ENCODE measurements around the gene IGSF23. TPM values are rescaled to one million over a fixed set of nuclear protein-coding genes. Genes with fewer than 3 reads are reported as not detected.

Gene IGSF23
- total RNA-seq, 4 donors from 2014 or later = not detected

- in situ Hi-C loops (cut with MboI; ENCODE audit: low pct_ligation_motif_present in 1 of 4, low pct_unique_long_range_greater_than_20kb in 1 of 4, low sequenced_read_pairs in 3 of 4) = no loop called here
Measured at GRCh38 chr19:44684892-44685863, 71.8 kb downstream of the IGSF23 start.

GRCh38 chr19:44685877-44686276 lies 72.5 kb downstream of the IGSF23 start:
- no peak overlapping the region for H3K27ac ChIP-seq
- H3K27me3 ChIP-seq = no peaks in the 10 kb centered on the region
- H3K4me3 ChIP-seq = no peak overlapping the region
- no peaks in the 10 kb centered on the region for H3K9me3 ChIP-seq
- TF ChIP-seq CTCF (IDR thresholded peaks at IDR 0.05) (no peak), POLR2A (IDR thresholded peaks at IDR 0.05) (no peak), POLR2AphosphoS5 (IDR thresholded peaks at IDR 0.05) (no peak), EP300 (IDR thresholded peaks at IDR 0.05; ENCODE audit: low read depth) (no peak)
- in situ Hi-C loops (cut with MboI; ENCODE audit: low pct_ligation_motif_present in 1 of 4, low pct_unique_long_range_greater_than_20kb in 1 of 4, low sequenced_read_pairs in 3 of 4) = no loop called here
- no peak for DNase-seq
- intact Hi-C loops (cut with DNase I; ENCODE audit: low total_unique reads) = no loop called here
- 66 to 72% methylated on average over 4 of the region's 4 CpGs for WGBS, 2 donors (ENCODE audit: low coverage in 1 of 2)
- peaks cover 0 to 29% (median 16%) of the 10 kb centered on the region in 4 donors for H3K4me1 ChIP-seq
- H3K36me3 ChIP-seq = no peaks in the 10 kb centered on the region

More at GRCh38 chr19:44684892-44685863, 71.8 kb downstream of the IGSF23 start:
- H3K4me1 ChIP-seq = peaks cover 0 to 34% (median 18%) of the 10 kb centered on the region in 4 donors
- H3K27ac ChIP-seq = peak overlapping the region in 1 of 4 donors; percentile 34
- peak in 2 of 3 donors; percentile 7 to 36 for TF ChIP-seq POLR2AphosphoS5 (IDR thresholded peaks at IDR 0.05)
- no peak for TF ChIP-seq EP300 (IDR thresholded peaks at IDR 0.05; ENCODE audit: low read depth)
- no peak for TF ChIP-seq POLR2A (IDR thresholded peaks at IDR 0.05)
- no peaks in the 10 kb centered on the region for H3K27me3 ChIP-seq
- H3K4me3 ChIP-seq = no peak overlapping the region
- 50 to 54% methylated on average over 22 to 25 of the region's 25 CpGs for WGBS, 2 donors (ENCODE audit: low coverage in 1 of 2)
- H3K36me3 ChIP-seq = no peaks in the 10 kb centered on the region
- peak; percentile 41 for DNase-seq
- H3K9me3 ChIP-seq = no peaks in the 10 kb centered on the region
- intact Hi-C loops (cut with DNase I; ENCODE audit: low total_unique reads) = no loop called here

Small RNA genes within 50 kb of the gene (small RNA-seq; reads per million reads assigned to genes)
- gene AC243964.1 = 0 reads per million in 4 donors

Other genes starting within 250 kb of the IGSF23 start
- gene ZNF285, start 212.0 kb upstream of the IGSF23 start, total RNA-seq = 1 to 10 TPM in 1 of 4 donors, under 1 TPM in 2, not detected in 1; 0.68 to 9.6 (median 0.95) TPM
- gene ZNF229, start 165.1 kb upstream of the IGSF23 start, total RNA-seq = 1 to 10 TPM in 2 of 4 donors, under 1 TPM in 2; 0.64 to 7.1 (median 1.1) TPM
- gene ZNF180, start 113.0 kb upstream of the IGSF23 start, total RNA-seq = 10 to 100 TPM in 1 of 4 donors, 1 to 10 TPM in 3; 6.4 to 59.7 (median 8.4) TPM
- gene CEACAM20, start 83.9 kb upstream of the IGSF23 start, total RNA-seq = under 1 TPM in 2 of 4 donors, not detected in 2; 0.48 to 0.68 TPM
- gene PVR, start 30.3 kb downstream of the IGSF23 start, total RNA-seq = 10 to 100 TPM; 26.2 to 49.0 (median 33.3) TPM
- gene CEACAM19, start 57.9 kb downstream of the IGSF23 start, total RNA-seq = 10 to 100 TPM in 2 of 4 donors, 1 to 10 TPM in 2; 3.8 to 19.1 (median 9.9) TPM
- not detected for gene CEACAM16, start 85.6 kb downstream of the IGSF23 start, total RNA-seq
- 100 to 1,000 TPM in 1 of 4 donors, 10 to 100 TPM in 3; 43.8 to 181 (median 69.5) TPM for gene BCL3, start 135.1 kb downstream of the IGSF23 start, total RNA-seq
- gene CBLC, start 164.3 kb downstream of the IGSF23 start, total RNA-seq = 100 to 1,000 TPM in 3 of 4 donors, 10 to 100 TPM in 1; 96.1 to 210 (median 145) TPM
- 10 to 100 TPM in 3 of 4 donors, 1 to 10 TPM in 1; 7.9 to 95.1 (median 23.1) TPM for gene BCAM, start 195.5 kb downstream of the IGSF23 start, total RNA-seq
- gene NECTIN2, start 232.7 kb downstream of the IGSF23 start, total RNA-seq = 100 to 1,000 TPM in 3 of 4 donors, 10 to 100 TPM in 1; 93.7 to 147 (median 125) TPM

Measured in transverse colon (tissue), 4 donors.